ENCODE data around the gene STIM1. TPM values are rescaled to one million over a fixed set of nuclear protein-coding genes. Genes with fewer than 3 reads are reported as not detected.

STIM1 gene
- total and polyA plus RNA-seq, 10 of the 15 experiments (the other 5 are each of a cell fraction or from before 2014, with no cell fraction given) = 8.6 to 57.7 (median 29.3) TPM

DNA sequence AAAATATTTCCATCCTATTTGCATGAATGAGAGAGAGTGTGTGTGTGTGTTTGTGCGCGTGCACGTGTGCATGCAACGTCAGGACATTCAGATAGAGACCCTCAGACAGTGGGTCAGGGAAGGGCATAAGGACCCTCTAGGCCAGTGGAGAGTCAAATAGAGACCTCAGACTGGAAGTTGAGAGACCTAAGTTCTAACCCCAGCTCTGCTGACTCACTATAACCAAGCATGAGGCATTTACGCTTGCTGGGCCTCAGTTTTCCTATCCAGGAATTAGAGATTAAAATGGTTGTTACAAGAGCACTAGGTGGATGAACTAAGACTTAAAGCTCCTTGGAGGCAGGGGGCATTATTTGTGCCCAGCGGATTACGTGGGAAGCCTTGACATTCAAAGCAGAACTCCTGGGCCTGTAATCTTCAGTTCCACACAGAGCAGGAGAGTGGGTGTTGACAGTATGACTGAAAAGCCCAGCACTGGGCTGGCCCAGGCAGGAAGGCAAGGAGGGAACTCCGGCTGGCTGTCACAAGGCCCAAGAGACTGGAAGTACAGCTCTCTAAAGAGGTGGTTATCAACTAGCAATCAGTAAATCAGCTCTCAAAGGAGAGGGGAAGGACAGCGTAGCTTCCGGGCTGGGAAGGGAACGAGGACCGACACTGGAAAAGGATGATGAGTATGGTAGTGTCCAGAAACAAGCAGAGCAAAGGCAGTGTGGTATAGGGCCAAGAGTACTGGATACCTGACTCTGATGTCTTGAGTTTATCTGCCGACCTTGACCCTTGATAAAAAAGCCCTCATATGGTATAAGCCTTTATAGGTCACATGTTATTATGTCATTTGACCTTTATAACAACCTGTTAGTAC, 23.9 kb upstream of the STIM1 start:
- ChIA-PET CTCF (interaction anchor here (0.7 to 39.6 kb wide), 4 partner anchors 9 to 241 kb away, joined by 7 to 1047 read pairs (median 13); partner anchors contain the start of genes RHOG and STIM1), SMC1A (ENCODE audit: uncharacterized antibody, unreplicated experiment) (interaction anchor here (1.4 to 1.6 kb wide), 3 partner anchors 23 to 242 kb away, joined by 4 to 6 read pairs (median 5); partner anchors contain the start of genes PGAP2 and STIM1), RAD21 (ENCODE audit: unreplicated experiment) (interaction anchor here (1.6 to 12.7 kb wide), 3 partner anchors 9 to 242 kb away, joined by 10 to 304 read pairs (median 14); partner anchors contain the start of genes RHOG and STIM1), POLR2A (interaction anchor here (3.4 kb wide), 1 partner anchor 9 kb away, joined by 16 read pairs; the partner anchor contains the start of gene RHOG)
- Histone ChIP-seq H3K9ac (ENCODE audit: control insufficient read depth, insufficient read depth, low read length) (no peak overlapping the region), H3K27me3 (replicated peaks in 1 of 2; ENCODE audit: control insufficient read depth in 2 of 2, insufficient read depth in 2 of 2, low read length in 1 of 2) (no peaks in the 10 kb centered on the region), H3K4me3 (no peak overlapping the region), H3K36me3 (ENCODE audit: control insufficient read depth in 2 of 2, insufficient read depth in 2 of 2, low read length in 1 of 2) (peaks cover 25 to 38% of the 10 kb centered on the region in 2 experiments), H3K4me2 (ENCODE audit: control insufficient read depth, insufficient read depth) (no peak overlapping the region), H3K79me2 (ENCODE audit: control insufficient read depth, insufficient read depth, low read length) (peaks cover 66% of the 10 kb centered on the region), H4K20me1 (ENCODE audit: control insufficient read depth, insufficient read depth) (no peaks in the 10 kb centered on the region; the same call in none of the 2 replicates), H2AFZ (ENCODE audit: control insufficient read depth, low read depth, low read length) (no peak overlapping the region), H3K27ac (ENCODE audit: control insufficient read depth, insufficient read depth) (peak overlapping the region; percentile 15; the same call in 1 of the 2 replicates), H3K4me1 (ENCODE audit: control insufficient read depth, insufficient read depth, low read length) (peaks cover 29% of the 10 kb centered on the region), H3K9me3 (replicated peaks; ENCODE audit: control insufficient read depth, insufficient read depth, low read length) (no peaks in the 10 kb centered on the region)
- DNase-seq (ENCODE audit: low read depth, low spot score) (no peak), ATAC-seq (0 out of 3 replicates have a peak, but pooled peaks have one; percentile 12), FAIRE-seq (no peak)
- no TSS peak for BruUV-seq (replicated peaks)
- TF ChIP-seq CHD2 (IDR thresholded peaks at IDR 0.05; ENCODE audit: borderline replicate concordance, low read depth, low read length) (no peak), SIN3A (IDR thresholded peaks at IDR 0.05; ENCODE audit: low read depth, low read length) (no peak), IKZF2 (IDR thresholded peaks at IDR 0.05) (no peak), SPI1 (IDR thresholded peaks at IDR 0.05; ENCODE audit: borderline replicate concordance, insufficient read depth, low read depth, low read length) (no peak), MEF2A (IDR thresholded peaks at IDR 0.05; ENCODE audit: insufficient read depth, low read depth, low read length) (no peak), KLF5 (IDR thresholded peaks at IDR 0.05; ENCODE audit: partially characterized antibody) (no peak), ASH2L (IDR thresholded peaks at IDR 0.05; ENCODE audit: borderline replicate concordance, low read depth) (no peak), RB1 (IDR thresholded peaks at IDR 0.05; ENCODE audit: borderline replicate concordance) (no peak)
- 80% methylated on average over 13 of the region's 13 CpGs for WGBS (ENCODE audit: insufficient coverage, insufficient replicate concordance, low lambda C conversion rate, missing lambda C conversion rate)
- intact Hi-C loops (cut with micrococcal nuclease; ENCODE audit: unreplicated experiment) (no loop called here), in situ Hi-C loops (cut with MboI) (loop anchor here (25.0 kb wide), 1 partner anchor 556 kb away; the partner anchor contains the start of gene TRIM21)

All from GM12878 (cell line).